HG02642 (cell line): ENCODE results near the gene SYT2.
"Not testable (repeated sequence)": the region's sequence is repeated elsewhere in the genome, so short reads cannot be mapped to it uniquely, and the experiment has no call there.

ENCODE experiments used
- ATAC-seq: cut with Tn5 transposase; IDR thresholded peaks from one replicate; pipeline ENCODE4 v1.9.1; 2021; ENCODE audit warnings: mild to moderate bottlenecking; ENCODE audit not compliant: unreplicated experiment, poor library complexity

Gene SYT2

GRCh38 chr1:202627036-202627435 lies 83.2 kb downstream of the SYT2 start:
- not testable (repeated sequence) for ATAC-seq

GRCh38 chr1:202625416-202626360 lies 84.6 kb downstream of the SYT2 start:
- ATAC-seq: peak; percentile 57

GRCh38 chr1:202624781-202625108 lies 85.5 kb downstream of the SYT2 start:
- ATAC-seq: no peak

GRCh38 chr1:202624088-202624780 lies 86.0 kb downstream of the SYT2 start:
- no peak for ATAC-seq

GRCh38 chr1:202623476-202623875 lies 86.8 kb downstream of the SYT2 start:
- ATAC-seq: not testable (repeated sequence)

GRCh38 chr1:202623075-202623474 lies 87.2 kb downstream of the SYT2 start:
- no peak for ATAC-seq

GRCh38 chr1:202622388-202622787 lies 87.9 kb downstream of the SYT2 start:
- no peak for ATAC-seq

- ATAC-seq: no peak
These were observed 88.8 kb downstream of the SYT2 start for GRCh38 chr1:202621446-202621845.

- not testable (repeated sequence) for ATAC-seq
These were observed 90.2 kb downstream of the SYT2 start for GRCh38 chr1:202620036-202620435.

- ATAC-seq: no peak
These were observed 90.7 kb downstream of the SYT2 start for GRCh38 chr1:202619505-202619904.

- not testable (repeated sequence) for ATAC-seq
These were observed 91.2 kb downstream of the SYT2 start for GRCh38 chr1:202619012-202619411.

- peak; percentile 32 for ATAC-seq
These were observed 93.8 kb downstream of the SYT2 start for GRCh38 chr1:202616355-202616915.

- ATAC-seq: peak; percentile 60
These were observed 94.5 kb downstream of the SYT2 start for GRCh38 chr1:202615501-202616354.

GRCh38 chr1:202615208-202615500 lies 95.1 kb downstream of the SYT2 start:
- not testable (repeated sequence) for ATAC-seq

GRCh38 chr1:202614363-202615207 lies 95.7 kb downstream of the SYT2 start:
- not testable (repeated sequence) for ATAC-seq

GRCh38 chr1:202613571-202613970 lies 96.7 kb downstream of the SYT2 start:
- no peak for ATAC-seq

- ATAC-seq: not testable (repeated sequence)
These were observed 98.2 kb downstream of the SYT2 start for GRCh38 chr1:202612036-202612435.

- no peak for ATAC-seq
These were observed 104.7 kb downstream of the SYT2 start for GRCh38 chr1:202605515-202605914.

GRCh38 chr1:202603435-202603834 lies 106.8 kb downstream of the SYT2 start:
- no peak for ATAC-seq
